KMS-11 (cell line): ENCODE measurements around the gene CIT.

ENCODE experiments used
- H2AFZ ChIP-seq: fragments of 200-600 bp; sonication (generic); 2 replicates; pipeline ENCODE4 v1.6.1; 2016; ENCODE audit warnings: antibody characterized with exemption, mixed run types, low read depth
- H3K27ac ChIP-seq: fragments of 200-600 bp; sonication (generic); 2 replicates; pipeline ENCODE4 v1.6.1; 2016; ENCODE audit warnings: mild to moderate bottlenecking, mixed run types
- H3K27me3 ChIP-seq: fragments of 200-600 bp; sonication (generic); 2 replicates; pipeline ENCODE4 v1.6.1; 2017; ENCODE audit warnings: mild to moderate bottlenecking, low read depth, mixed run types, moderate library complexity; ENCODE audit not compliant: insufficient read depth
- H3K36me3 ChIP-seq: fragments of 200-600 bp; sonication (generic); 2 replicates; pipeline ENCODE4 v1.6.1; 2017; ENCODE audit warnings: mild to moderate bottlenecking, mixed run types; ENCODE audit not compliant: insufficient read depth
- H3K4me1 ChIP-seq: fragments of 200-600 bp; sonication (generic); 2 replicates; pipeline ENCODE4 v1.6.1; 2016; ENCODE audit warnings: mild to moderate bottlenecking, low read depth, mixed run types; ENCODE audit not compliant: poor library complexity, severe bottlenecking
- H3K4me2 ChIP-seq: fragments of 200-600 bp; sonication (generic); 2 replicates; pipeline ENCODE4 v1.7.0; 2016; ENCODE audit warnings: mild to moderate bottlenecking, mixed run types
- H3K4me3 ChIP-seq: fragments of 200-600 bp; sonication (generic); IDR thresholded peaks from 2 replicates; pipeline ENCODE4 v1.6.1; 2017; ENCODE audit warnings: low read depth, low read length, mixed read lengths; ENCODE audit not compliant: insufficient read depth
- H3K79me2 ChIP-seq: fragments of 200-600 bp; sonication (generic); 2 replicates; pipeline ENCODE4 v1.6.1; 2016; ENCODE audit warnings: low read depth, mixed run types; ENCODE audit not compliant: insufficient read depth
- H3K9ac ChIP-seq: fragments of 200-600 bp; sonication (generic); 2 replicates; pipeline ENCODE4 v1.6.1; 2016; ENCODE audit warnings: mild to moderate bottlenecking, mixed run types
- H4K20me1 ChIP-seq: fragments of 200-600 bp; sonication (generic); 2 replicates; pipeline ENCODE4 v1.6.1; 2016; ENCODE audit warnings: mild to moderate bottlenecking, mixed run types; ENCODE audit not compliant: insufficient read depth
- CTCF ChIP-seq: fragments of 200-600 bp; sonication (generic); conservative IDR thresholded peaks from 2 replicates; pipeline ENCODE4 v1.6.1; 2017; ENCODE audit warnings: low read depth, mild to moderate bottlenecking, antibody characterized with exemption, low read length, moderate library complexity, mixed read lengths

CIT gene

GRCh38 chr12:119825262-119825661 is 51.9 kb downstream of the CIT start:
- H2AFZ ChIP-seq: no peak overlapping the region
- no peak overlapping the region for H3K4me2 ChIP-seq
- no peaks in the 10 kb centered on the region for H4K20me1 ChIP-seq
- H3K4me1 ChIP-seq: no peaks in the 10 kb centered on the region
- H3K9ac ChIP-seq: no peak overlapping the region
- no peak for TF ChIP-seq CTCF
- no peaks in the 10 kb centered on the region for H3K27me3 ChIP-seq
- H3K4me3 ChIP-seq: no peak overlapping the region
- H3K79me2 ChIP-seq: no peaks in the 10 kb centered on the region
- no peaks in the 10 kb centered on the region for H3K36me3 ChIP-seq
- no peak overlapping the region for H3K27ac ChIP-seq

GRCh38 chr12:119822046-119822445 is 55.1 kb downstream of the CIT start:
- Histone ChIP-seq H3K36me3 (no peaks in the 10 kb centered on the region), H4K20me1 (no peaks in the 10 kb centered on the region), H2AFZ (no peak overlapping the region), H3K27ac (no peak overlapping the region), H3K4me1 (no peaks in the 10 kb centered on the region), H3K27me3 (no peaks in the 10 kb centered on the region), H3K4me3 (no peak overlapping the region), H3K9ac (no peak overlapping the region), H3K79me2 (no peaks in the 10 kb centered on the region), H3K4me2 (no peak overlapping the region)
- TF ChIP-seq CTCF: no peak

- no peak overlapping the region for H3K9ac ChIP-seq
- H3K4me3 ChIP-seq: no peak overlapping the region
- H3K36me3 ChIP-seq: no peaks in the 10 kb centered on the region
- no peak for TF ChIP-seq CTCF
- no peaks in the 10 kb centered on the region for H4K20me1 ChIP-seq
- no peak overlapping the region for H2AFZ ChIP-seq
- H3K4me1 ChIP-seq: no peaks in the 10 kb centered on the region
- H3K79me2 ChIP-seq: no peaks in the 10 kb centered on the region
- no peak overlapping the region for H3K27ac ChIP-seq
- H3K4me2 ChIP-seq: no peak overlapping the region
- no peaks in the 10 kb centered on the region for H3K27me3 ChIP-seq
Observed at GRCh38 chr12:119819322-119819721, 57.8 kb downstream of the CIT start.

- Histone ChIP-seq H3K79me2 (no peaks in the 10 kb centered on the region), H3K9ac (no peak overlapping the region), H3K4me3 (no peak overlapping the region), H3K4me2 (no peak overlapping the region), H4K20me1 (no peaks in the 10 kb centered on the region), H2AFZ (no peak overlapping the region), H3K36me3 (no peaks in the 10 kb centered on the region), H3K4me1 (no peaks in the 10 kb centered on the region), H3K27me3 (no peaks in the 10 kb centered on the region), H3K27ac (no peak overlapping the region)
- no peak for TF ChIP-seq CTCF
Observed at GRCh38 chr12:119817546-119818343, 59.4 kb downstream of the CIT start.
